Calu3 (cell line): ENCODE data around the gene GPATCH4. TPM values are rescaled to one million over a fixed set of nuclear protein-coding genes. Genes with fewer than 3 reads are reported as not detected.
"Not testable (repeated sequence)": the region's sequence is repeated elsewhere in the genome, so short reads cannot be mapped to it uniquely, and the experiment has no call there.

Experiments
- BruUV-seq: library from RNA; stranded (reverse); fragments of 400-500 nt; replicated peaks from 2 replicates; lab custom pipeline; 2021; lab: Mats Ljungman, UMichigan
- CTCF ChIA-PET: fragments of 300-600 bp; sonication (Branson Sonifier 250); formaldehyde crosslinking; loops from one replicate; lab custom pipeline; 2022; ENCODE audit warnings: antibody characterized with exemption; lab: Charles Lee
- DNase-seq: peaks from one replicate; pipeline ENCODE4 v3.0.0; 2022
- H3K27ac Mint-ChIP-seq: one replicate; pipeline ENCODE4 v1.8.0; 2022; ENCODE audit warnings: mixed read lengths; ENCODE audit not compliant: unreplicated experiment
- H3K27me3 Mint-ChIP-seq: one replicate; pipeline ENCODE4 v1.8.0; 2022; ENCODE audit warnings: mixed read lengths; ENCODE audit not compliant: unreplicated experiment
- H3K36me3 Mint-ChIP-seq: one replicate; pipeline ENCODE4 v1.8.0; 2022; ENCODE audit warnings: mild to moderate bottlenecking, moderate library complexity, mixed read lengths; ENCODE audit not compliant: insufficient read depth, unreplicated experiment
- H3K4me1 Mint-ChIP-seq: one replicate; pipeline ENCODE4 v1.8.0; 2022; ENCODE audit warnings: mild to moderate bottlenecking, low read depth, mixed read lengths; ENCODE audit not compliant: unreplicated experiment
- H3K4me3 Mint-ChIP-seq: one replicate; pipeline ENCODE4 v1.8.0; 2022; ENCODE audit warnings: mild to moderate bottlenecking, low read depth, moderate library complexity, mixed read lengths; ENCODE audit not compliant: unreplicated experiment
- H3K9me3 Mint-ChIP-seq: one replicate; pipeline ENCODE4 v1.8.0; 2022; ENCODE audit warnings: low read depth, mixed read lengths; ENCODE audit not compliant: unreplicated experiment
- intact Hi-C: fragments of 100-400 bp; cut with micrococcal nuclease; formaldehyde crosslinking; loops from one replicate; pipeline ENCODE4 v1.10.0; 2022; ENCODE audit not compliant: unreplicated experiment
- total RNA-seq: library from RNA; stranded (reverse); gene quantifications from 2 replicates; pipeline ENCODE4 v1.2.3, GENCODE V29; 2022
- TF ChIP-seq, protein P1 (sequence below): fragments of 200-600 bp; IDR thresholded peaks from one replicate; pipeline ENCODE4 v1.8.0; 2022; ENCODE audit warnings: antibody characterized with exemption; ENCODE audit not compliant: unreplicated experiment

Gene GPATCH4
- total RNA-seq, 1 experiment from 2014 or later = 52.4 TPM

DNA sequence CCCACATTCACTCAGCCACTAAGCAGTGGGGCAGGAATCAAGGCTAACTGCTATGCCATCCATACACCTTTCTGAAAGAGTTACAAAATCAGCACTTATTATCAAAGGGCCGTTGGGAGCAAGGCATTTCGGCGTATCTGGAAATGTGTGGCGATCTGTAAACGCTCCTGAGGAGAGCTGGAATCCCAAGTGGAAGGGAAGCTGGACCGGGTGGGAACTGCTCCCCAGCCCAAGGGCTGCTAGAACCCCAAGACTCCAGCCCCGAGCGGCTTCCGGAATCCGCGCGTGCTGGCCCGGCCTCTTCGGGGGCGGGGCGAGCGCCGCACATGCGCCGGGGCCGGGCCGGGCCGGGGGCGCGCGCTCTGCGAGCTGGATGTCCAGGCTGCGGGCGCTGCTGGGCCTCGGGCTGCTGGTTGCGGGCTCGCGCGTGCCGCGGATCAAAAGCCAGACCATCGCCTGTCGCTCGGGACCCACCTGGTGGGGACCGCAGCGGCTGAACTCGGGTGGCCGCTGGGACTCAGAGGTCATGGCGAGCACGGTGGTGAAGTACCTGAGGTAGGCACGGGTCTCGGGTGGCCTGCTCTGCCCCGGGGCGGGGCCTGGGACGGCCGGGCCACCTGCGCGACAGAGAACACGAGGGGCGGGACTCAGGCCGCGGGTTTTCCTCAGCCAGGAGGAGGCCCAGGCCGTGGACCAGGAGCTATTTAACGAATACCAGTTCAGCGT lies 9.7 kb downstream of the GPATCH4 start, which contains the start of gene NAXE:
Gene NAXE (plus strand): TSS at position 345 of the 726 bp plus-strand sequence. CDS start 29 bp downstream, at position 374.
- CTCF ChIA-PET = interaction anchor here (0.7 to 2.2 kb wide), 8 partner anchors 8 to 206 kb away, joined by 3 to 10 read pairs (median 5); partner anchors contain the start of gene GPATCH4
- H3K36me3 Mint-ChIP-seq = peaks cover 34% of the 10 kb centered on the region
- no TSS peak for BruUV-seq
- peak; percentile 82 for DNase-seq
- H3K4me1 Mint-ChIP-seq = peaks cover 6% of the 10 kb centered on the region
- TF ChIP-seq, protein P1, sequence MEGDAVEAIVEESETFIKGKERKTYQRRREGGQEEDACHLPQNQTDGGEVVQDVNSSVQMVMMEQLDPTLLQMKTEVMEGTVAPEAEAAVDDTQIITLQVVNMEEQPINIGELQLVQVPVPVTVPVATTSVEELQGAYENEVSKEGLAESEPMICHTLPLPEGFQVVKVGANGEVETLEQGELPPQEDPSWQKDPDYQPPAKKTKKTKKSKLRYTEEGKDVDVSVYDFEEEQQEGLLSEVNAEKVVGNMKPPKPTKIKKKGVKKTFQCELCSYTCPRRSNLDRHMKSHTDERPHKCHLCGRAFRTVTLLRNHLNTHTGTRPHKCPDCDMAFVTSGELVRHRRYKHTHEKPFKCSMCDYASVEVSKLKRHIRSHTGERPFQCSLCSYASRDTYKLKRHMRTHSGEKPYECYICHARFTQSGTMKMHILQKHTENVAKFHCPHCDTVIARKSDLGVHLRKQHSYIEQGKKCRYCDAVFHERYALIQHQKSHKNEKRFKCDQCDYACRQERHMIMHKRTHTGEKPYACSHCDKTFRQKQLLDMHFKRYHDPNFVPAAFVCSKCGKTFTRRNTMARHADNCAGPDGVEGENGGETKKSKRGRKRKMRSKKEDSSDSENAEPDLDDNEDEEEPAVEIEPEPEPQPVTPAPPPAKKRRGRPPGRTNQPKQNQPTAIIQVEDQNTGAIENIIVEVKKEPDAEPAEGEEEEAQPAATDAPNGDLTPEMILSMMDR = no peak
- H3K27me3 Mint-ChIP-seq = no peaks in the 10 kb centered on the region
- H3K4me3 Mint-ChIP-seq = peak within 1 kb of the TSS; percentile 76
- H3K9me3 Mint-ChIP-seq = no peaks in the 10 kb centered on the region
- intact Hi-C loops = no loop called here
- peak within 1 kb of the TSS; percentile 60 for H3K27ac Mint-ChIP-seq

DNA sequence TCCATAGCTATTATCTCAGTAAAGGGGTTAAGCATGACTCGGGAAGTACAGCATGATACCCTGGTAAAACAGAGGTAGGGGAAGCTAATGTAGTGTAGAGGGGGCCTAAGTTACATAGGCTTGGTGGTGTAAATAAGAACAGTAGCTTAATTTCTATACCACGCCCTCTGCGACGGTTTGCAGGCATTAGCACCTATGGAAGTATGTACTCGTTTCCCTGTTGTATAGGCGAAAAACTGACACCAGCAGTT lies 10.2 kb downstream of the GPATCH4 start:
- intact Hi-C loops = no loop called here
- TF ChIP-seq, protein P1 = no peak
- peaks cover 30% of the 10 kb centered on the region for H3K36me3 Mint-ChIP-seq
- H3K4me1 Mint-ChIP-seq = peaks cover 6% of the 10 kb centered on the region
- H3K27me3 Mint-ChIP-seq = no peaks in the 10 kb centered on the region
- CTCF ChIA-PET = interaction anchor here (0.6 to 1.9 kb wide), 6 partner anchors 9 to 205 kb away, joined by 3 to 10 read pairs (median 4); partner anchors contain the start of genes GPATCH4 and NES
- H3K27ac Mint-ChIP-seq = peak overlapping the region; percentile 60
- no peaks in the 10 kb centered on the region for H3K9me3 Mint-ChIP-seq
- BruUV-seq = no TSS peak
- no peak for DNase-seq
- peak overlapping the region; percentile 76 for H3K4me3 Mint-ChIP-seq

DNA sequence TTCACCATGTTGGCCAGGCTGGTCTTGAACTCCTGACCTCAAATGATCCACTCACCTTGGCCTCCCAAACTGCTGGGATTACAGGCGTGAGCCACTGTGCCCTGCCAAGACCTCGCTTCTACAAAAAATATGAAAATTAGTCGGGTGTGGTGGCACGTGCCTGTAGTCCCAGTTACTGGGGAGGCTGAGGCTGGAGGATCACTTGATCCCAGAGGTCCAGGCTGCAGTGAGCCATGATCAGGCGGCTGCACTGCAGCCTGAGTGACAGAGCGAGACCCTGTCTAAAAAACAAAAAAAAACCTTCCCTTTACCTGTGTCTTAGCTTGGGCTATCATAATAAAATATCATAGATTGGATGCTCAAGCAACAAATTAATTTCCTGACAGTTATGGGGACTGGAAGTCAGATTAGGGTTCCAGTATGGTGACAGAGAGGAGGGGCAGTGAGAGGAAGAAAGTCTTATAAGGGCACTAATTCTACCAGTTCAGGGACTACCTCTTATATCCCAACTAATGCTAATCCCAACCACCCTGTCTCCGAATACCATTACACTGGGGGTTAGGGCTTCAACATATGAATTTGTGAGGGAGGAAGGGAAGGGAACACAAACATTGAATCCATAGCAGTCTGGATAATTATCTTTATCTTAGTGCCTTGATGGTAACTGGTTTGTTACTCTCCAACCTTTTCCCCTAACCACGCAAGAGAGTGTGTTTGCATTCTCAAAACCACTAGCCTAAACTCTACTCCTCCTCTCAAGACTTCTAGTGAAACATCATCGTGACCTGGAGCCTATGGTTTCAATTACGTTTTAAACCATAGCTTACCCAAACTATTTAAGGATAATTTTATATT lies 10.7 kb downstream of the GPATCH4 start:
- no peaks in the 10 kb centered on the region for H3K9me3 Mint-ChIP-seq
- CTCF ChIA-PET = interaction anchor here (0.6 to 1.9 kb wide), 4 partner anchors 11 to 89 kb away, joined by 3 to 10 read pairs (median 5); partner anchors contain the start of genes GPATCH4 and NES
- H3K4me3 Mint-ChIP-seq = peak overlapping the region; percentile 76
- no peaks in the 10 kb centered on the region for H3K27me3 Mint-ChIP-seq
- TF ChIP-seq, protein P1 = no peak
- intact Hi-C loops = no loop called here
- peaks cover 29% of the 10 kb centered on the region for H3K36me3 Mint-ChIP-seq
- peaks cover 4% of the 10 kb centered on the region for H3K4me1 Mint-ChIP-seq
- no peak for DNase-seq
- peak overlapping the region; percentile 60 for H3K27ac Mint-ChIP-seq
- BruUV-seq = no TSS peak

DNA sequence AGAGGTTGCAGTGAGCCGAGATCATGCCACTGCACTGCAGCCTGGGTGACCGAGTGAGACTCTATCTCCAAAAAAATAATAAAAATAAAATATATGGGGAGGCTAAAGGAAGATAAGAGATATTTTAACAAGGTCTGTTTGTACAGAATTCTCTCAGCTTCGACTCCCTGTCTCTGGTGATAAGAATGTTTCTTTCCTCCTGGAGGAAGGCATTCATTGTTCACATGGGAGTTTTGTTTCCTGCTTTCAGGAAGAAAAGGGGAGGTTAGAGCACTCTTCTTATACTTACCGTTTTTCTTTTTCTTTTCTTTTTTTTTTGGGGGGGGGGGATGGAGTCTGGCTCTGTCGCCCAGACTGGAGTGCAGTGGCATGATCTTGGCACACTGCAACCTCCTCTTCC lies 11.7 kb downstream of the GPATCH4 start:
- CTCF ChIA-PET = no interaction called here
- Mint-ChIP-seq H3K9me3 (no peaks in the 10 kb centered on the region), H3K36me3 (peaks cover 22% of the 10 kb centered on the region), H3K27ac (no peak overlapping the region), H3K27me3 (no peaks in the 10 kb centered on the region), H3K4me1 (no peaks in the 10 kb centered on the region), H3K4me3 (no peak overlapping the region)
- TF ChIP-seq, protein P1 = no peak
- DNase-seq = no peak
- intact Hi-C loops = no loop called here
- no TSS peak for BruUV-seq

DNA sequence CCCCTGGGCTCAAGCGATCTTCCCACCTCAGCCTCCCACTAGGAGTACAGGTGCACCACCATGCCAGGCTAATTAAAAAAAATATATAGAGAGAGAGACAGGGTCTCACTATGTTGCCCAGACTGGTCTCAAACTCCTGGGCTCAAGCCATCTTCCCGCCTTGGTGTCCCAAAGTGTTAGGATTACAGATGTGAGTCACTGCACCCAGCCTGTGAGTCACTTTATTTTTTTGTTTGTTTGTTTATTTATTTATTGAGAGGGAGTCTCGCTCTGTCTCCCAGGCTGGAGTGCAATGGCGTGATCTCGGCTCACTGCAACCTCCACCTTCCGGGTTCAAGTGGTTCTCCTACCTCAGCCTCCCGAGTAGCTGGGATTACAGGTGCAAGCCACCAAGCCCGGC lies 13.4 kb downstream of the GPATCH4 start:
- H3K4me3 Mint-ChIP-seq, H3K4me1 Mint-ChIP-seq, H3K27me3 Mint-ChIP-seq, H3K9me3 Mint-ChIP-seq, H3K27ac Mint-ChIP-seq, BruUV-seq, intact Hi-C loops, DNase-seq: not testable (repeated sequence)
- peaks cover 19% of the 10 kb centered on the region for H3K36me3 Mint-ChIP-seq
- CTCF ChIA-PET = interaction anchor here (0.7 kb wide), 1 partner anchor 25 kb away, joined by 3 read pairs; no protein-coding TSS in a partner anchor
